ENCODE data around the gene LRP1B. TPM values are rescaled to one million over a fixed set of nuclear protein-coding genes. Genes with fewer than 3 reads are reported as not detected.

Gene LRP1B
- total and polyA plus RNA-seq, 2 donors (not counting 1 experiment from before 2014, with no cell fraction given), result not detected

- Histone ChIP-seq H3K27me3 (replicated peaks in 1 of 4; ENCODE audit: control extremely low read depth in 1 of 4, control insufficient read depth in 3 of 4, insufficient read depth in 4 of 4, low read length in 3 of 4) (no peaks in the 10 kb centered on the region), H3K4me3 (ENCODE audit: control extremely low read depth in 1 of 5, extremely low read depth in 1 of 5, insufficient read depth in 1 of 5, low read depth in 2 of 5, low read length in 4 of 5) (no peak overlapping the region), H3K9me3 (ENCODE audit: control extremely low read depth in 1 of 3, control insufficient read depth in 2 of 3, insufficient read depth in 1 of 3, low read length in 2 of 3) (no peaks in the 10 kb centered on the region), H3K27ac (ENCODE audit: low read length in 2 of 2) (no peak overlapping the region), H2AFZ (ENCODE audit: insufficient read depth, low read depth, low read length, poor library complexity, severe bottlenecking) (no peak overlapping the region), H3K9ac (ENCODE audit: low read length) (no peak overlapping the region), H3K4me1 (ENCODE audit: control insufficient read depth in 2 of 2, insufficient read depth in 2 of 2, low read length in 2 of 2) (peaks cover 0 to 2% of the 10 kb centered on the region in 2 donors), H3K36me3 (replicated peaks in 1 of 2; ENCODE audit: control extremely low read depth in 1 of 2, control insufficient read depth in 1 of 2, extremely low read depth in 1 of 2, insufficient read depth in 2 of 2, low read length in 1 of 2) (no peaks in the 10 kb centered on the region), H4K20me1 (ENCODE audit: control insufficient read depth, insufficient read depth, low read length, poor library complexity, severe bottlenecking) (no peaks in the 10 kb centered on the region), H3K4me2 (replicated peaks; ENCODE audit: low read depth, low read length, poor library complexity, severe bottlenecking) (no peak overlapping the region), H3K79me2 (ENCODE audit: control insufficient read depth, insufficient read depth, low read length) (no peaks in the 10 kb centered on the region)
- ChIA-PET POLR2A (no interaction called here), CTCF (no interaction called here)
- Mint-ChIP-seq H3K27ac (no peak overlapping the region), H3K27me3 (no peaks in the 10 kb centered on the region), H3K4me3 (no peak overlapping the region), H3K4me1 (peaks cover 4% of the 10 kb centered on the region), H3K9me3 (ENCODE audit: insufficient read depth) (no peaks in the 10 kb centered on the region)
- intact Hi-C loops (cut with micrococcal nuclease), result no loop called here
- ATAC-seq (ENCODE audit: low read depth) (no peak), DNase-seq (no peak)
- TF ChIP-seq CTCF (IDR thresholded peaks at IDR 0.05) (no peak), EZH2 (IDR thresholded peaks at IDR 0.05; ENCODE audit: borderline replicate concordance, insufficient read depth, low read depth, low read length, poor library complexity, severe bottlenecking) (no peak)
- 100% methylated on average over 1 of the region's 6 CpGs for WGBS (ENCODE audit: insufficient coverage)
Measured at GRCh38 chr2:141201016-141201565, 929.7 kb downstream of the LRP1B start.

- TF ChIP-seq EZH2 (IDR thresholded peaks at IDR 0.05; ENCODE audit: borderline replicate concordance, insufficient read depth, low read depth, low read length, poor library complexity, severe bottlenecking), result no peak
- no peak overlapping the region for H3K27ac Mint-ChIP-seq
- no peak for DNase-seq
- Histone ChIP-seq H3K4me3 (ENCODE audit: control extremely low read depth in 1 of 5, extremely low read depth in 1 of 5, insufficient read depth in 1 of 5, low read depth in 2 of 5, low read length in 4 of 5) (no peak overlapping the region), H2AFZ (ENCODE audit: insufficient read depth, low read depth, low read length, poor library complexity, severe bottlenecking) (no peak overlapping the region), H3K9ac (ENCODE audit: low read length) (no peak overlapping the region), H3K79me2 (ENCODE audit: control insufficient read depth, insufficient read depth, low read length) (no peaks in the 10 kb centered on the region), H3K4me1 (ENCODE audit: control insufficient read depth in 2 of 2, insufficient read depth in 2 of 2, low read length in 2 of 2) (no peaks in the 10 kb centered on the region), H3K27me3 (replicated peaks in 1 of 4; ENCODE audit: control extremely low read depth in 1 of 4, control insufficient read depth in 3 of 4, insufficient read depth in 4 of 4, low read length in 3 of 4) (no peaks in the 10 kb centered on the region), H3K36me3 (replicated peaks in 1 of 2; ENCODE audit: control extremely low read depth in 1 of 2, control insufficient read depth in 1 of 2, extremely low read depth in 1 of 2, insufficient read depth in 2 of 2, low read length in 1 of 2) (no peaks in the 10 kb centered on the region), H3K4me2 (replicated peaks; ENCODE audit: low read depth, low read length, poor library complexity, severe bottlenecking) (no peak overlapping the region), H4K20me1 (ENCODE audit: control insufficient read depth, insufficient read depth, low read length, poor library complexity, severe bottlenecking) (no peaks in the 10 kb centered on the region), H3K9me3 (ENCODE audit: control extremely low read depth in 1 of 3, control insufficient read depth in 2 of 3, insufficient read depth in 1 of 3, low read length in 2 of 3) (no peaks in the 10 kb centered on the region), H3K27ac (ENCODE audit: low read length in 2 of 2) (no peak overlapping the region)
- peaks cover 4% of the 10 kb centered on the region for H3K9me3 Mint-ChIP-seq (ENCODE audit: insufficient read depth)
- POLR2A ChIA-PET, result no interaction called here
- CTCF ChIA-PET, result no interaction called here
- H3K27me3 Mint-ChIP-seq, result no peaks in the 10 kb centered on the region
- H3K4me3 Mint-ChIP-seq, result no peak overlapping the region
- no peak for ATAC-seq (ENCODE audit: low read depth)
- H3K4me1 Mint-ChIP-seq, result no peaks in the 10 kb centered on the region
- intact Hi-C loops (cut with micrococcal nuclease), result no loop called here
- no CpG with 5 or more reads among the region's 1 CpG for WGBS (ENCODE audit: insufficient coverage)
Measured at GRCh38 chr2:141200191-141200590, 930.6 kb downstream of the LRP1B start.
